ENCODE measurements around the gene EXO1.

- TF ChIP-seq, protein P1, sequence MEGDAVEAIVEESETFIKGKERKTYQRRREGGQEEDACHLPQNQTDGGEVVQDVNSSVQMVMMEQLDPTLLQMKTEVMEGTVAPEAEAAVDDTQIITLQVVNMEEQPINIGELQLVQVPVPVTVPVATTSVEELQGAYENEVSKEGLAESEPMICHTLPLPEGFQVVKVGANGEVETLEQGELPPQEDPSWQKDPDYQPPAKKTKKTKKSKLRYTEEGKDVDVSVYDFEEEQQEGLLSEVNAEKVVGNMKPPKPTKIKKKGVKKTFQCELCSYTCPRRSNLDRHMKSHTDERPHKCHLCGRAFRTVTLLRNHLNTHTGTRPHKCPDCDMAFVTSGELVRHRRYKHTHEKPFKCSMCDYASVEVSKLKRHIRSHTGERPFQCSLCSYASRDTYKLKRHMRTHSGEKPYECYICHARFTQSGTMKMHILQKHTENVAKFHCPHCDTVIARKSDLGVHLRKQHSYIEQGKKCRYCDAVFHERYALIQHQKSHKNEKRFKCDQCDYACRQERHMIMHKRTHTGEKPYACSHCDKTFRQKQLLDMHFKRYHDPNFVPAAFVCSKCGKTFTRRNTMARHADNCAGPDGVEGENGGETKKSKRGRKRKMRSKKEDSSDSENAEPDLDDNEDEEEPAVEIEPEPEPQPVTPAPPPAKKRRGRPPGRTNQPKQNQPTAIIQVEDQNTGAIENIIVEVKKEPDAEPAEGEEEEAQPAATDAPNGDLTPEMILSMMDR (IDR thresholded peaks at IDR 0.05) = no peak
- TF ChIP-seq POLR2A (IDR thresholded peaks at IDR 0.05) = no peak
- no peak for TF ChIP-seq EP300 (IDR thresholded peaks at IDR 0.05)
These were observed 18.5 kb upstream of the EXO1 start for GRCh38 chr1:241829468-241829867.

All from upper lobe of left lung (tissue), 4 donors.